ENCODE measurements around the gene KRT14.

DNA sequence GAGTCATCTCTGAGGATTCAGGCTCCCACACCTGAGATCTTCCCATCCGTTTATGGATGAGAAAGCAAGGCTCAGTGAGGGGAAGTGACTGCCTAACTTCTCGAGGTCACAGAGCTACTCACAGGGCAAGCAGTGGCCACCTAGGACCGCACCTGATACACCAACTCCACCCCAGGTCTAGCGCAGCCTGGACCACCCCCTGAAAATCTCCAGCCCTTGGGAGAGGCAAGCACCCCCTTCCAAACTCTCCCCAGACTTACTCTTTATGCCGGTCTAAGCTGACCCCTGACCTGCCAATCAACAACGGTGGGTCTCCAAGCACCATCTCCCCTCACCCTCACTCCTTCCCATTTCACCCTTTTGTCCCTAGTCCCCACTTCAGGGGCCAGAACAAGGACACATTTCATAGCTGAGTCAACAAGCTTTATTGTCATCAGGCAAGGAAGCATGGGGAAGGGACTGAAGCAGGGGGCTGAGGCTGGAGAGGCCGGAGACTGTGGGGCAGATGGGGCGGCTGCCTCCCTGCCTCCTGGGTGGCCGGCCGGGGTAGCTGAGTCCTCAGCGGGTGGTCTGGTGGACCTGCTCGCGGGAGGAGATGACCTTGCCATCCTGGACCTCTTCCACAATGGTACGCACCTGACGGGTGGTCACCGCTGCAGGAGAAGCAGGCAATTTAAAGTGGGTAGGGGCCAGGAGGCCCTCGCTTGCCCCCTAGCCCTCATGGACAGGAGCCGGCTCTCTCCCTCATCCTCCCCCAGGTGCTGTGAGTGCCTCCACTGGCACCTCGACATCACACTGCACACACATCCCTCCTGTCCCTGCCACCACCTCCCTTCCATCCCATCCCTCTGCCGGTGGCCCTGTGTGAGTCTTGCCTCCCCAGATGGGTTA, 32.6 kb upstream of the KRT14 start:
- TF ChIP-seq CTCF (IDR thresholded peaks at IDR 0.05), result no peak
- no peak for TF ChIP-seq POLR2A (IDR thresholded peaks at IDR 0.05)
